Progenitor cell of endocrine pancreas (in vitro differentiated cells): ENCODE measurements around the gene TLR7. TPM values are rescaled to one million over a fixed set of nuclear protein-coding genes. Genes with fewer than 3 reads are reported as not detected.

ENCODE experiments used
- DNase-seq: peaks from one replicate; pipeline ENCODE4 v3.0.0; 2021; ENCODE audit warnings: low spot score; ENCODE audit not compliant: unreplicated experiment
- H3K27ac Mint-ChIP-seq: 2 replicates; pipeline ENCODE4 v1.8.0; 2021; ENCODE audit warnings: mild to moderate bottlenecking, moderate library complexity, mixed read lengths
- H3K27me3 Mint-ChIP-seq: 2 replicates; pipeline ENCODE4 v1.8.0; 2021; ENCODE audit warnings: mixed read lengths
- H3K36me3 Mint-ChIP-seq: 2 replicates; pipeline ENCODE4 v1.8.0; 2022; ENCODE audit warnings: mixed read lengths; ENCODE audit not compliant: insufficient read depth
- H3K4me1 Mint-ChIP-seq: 2 replicates; pipeline ENCODE4 v1.8.0; 2021; ENCODE audit warnings: low read depth, mixed read lengths
- H3K4me3 Mint-ChIP-seq: 2 replicates; pipeline ENCODE4 v1.8.0; 2021; ENCODE audit warnings: low read depth, mild to moderate bottlenecking, moderate library complexity, mixed read lengths
- H3K9me3 Mint-ChIP-seq: 2 replicates; pipeline ENCODE4 v1.8.0; 2021; ENCODE audit warnings: low read depth, mixed read lengths
- total RNA-seq: library from RNA; stranded (reverse); gene quantifications from 2 replicates; pipeline ENCODE4 v1.2.1, GENCODE V29; 2021
- TF ChIP-seq, protein P1 (sequence below): fragments of 200-600 bp; sonication (generic); IDR thresholded peaks from one replicate; pipeline ENCODE4 v1.5.0; 2021; ENCODE audit warnings: antibody characterized with exemption, mild to moderate bottlenecking; ENCODE audit not compliant: unreplicated experiment

Gene TLR7
- total RNA-seq, 1 donor from 2014 or later = 0.05 TPM

DNA sequence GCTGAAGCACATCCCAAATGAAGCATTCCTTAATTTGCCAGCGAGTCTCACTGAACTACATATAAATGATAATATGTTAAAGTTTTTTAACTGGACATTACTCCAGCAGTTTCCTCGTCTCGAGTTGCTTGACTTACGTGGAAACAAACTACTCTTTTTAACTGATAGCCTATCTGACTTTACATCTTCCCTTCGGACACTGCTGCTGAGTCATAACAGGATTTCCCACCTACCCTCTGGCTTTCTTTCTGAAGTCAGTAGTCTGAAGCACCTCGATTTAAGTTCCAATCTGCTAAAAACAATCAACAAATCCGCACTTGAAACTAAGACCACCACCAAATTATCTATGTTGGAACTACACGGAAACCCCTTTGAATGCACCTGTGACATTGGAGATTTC lies 54.1 kb downstream of the TLR7 start:
- no peak overlapping the region for H3K27ac Mint-ChIP-seq
- no peaks in the 10 kb centered on the region for H3K27me3 Mint-ChIP-seq
- no peak overlapping the region for H3K4me3 Mint-ChIP-seq
- H3K9me3 Mint-ChIP-seq = peaks cover 20% of the 10 kb centered on the region
- TF ChIP-seq, protein P1, sequence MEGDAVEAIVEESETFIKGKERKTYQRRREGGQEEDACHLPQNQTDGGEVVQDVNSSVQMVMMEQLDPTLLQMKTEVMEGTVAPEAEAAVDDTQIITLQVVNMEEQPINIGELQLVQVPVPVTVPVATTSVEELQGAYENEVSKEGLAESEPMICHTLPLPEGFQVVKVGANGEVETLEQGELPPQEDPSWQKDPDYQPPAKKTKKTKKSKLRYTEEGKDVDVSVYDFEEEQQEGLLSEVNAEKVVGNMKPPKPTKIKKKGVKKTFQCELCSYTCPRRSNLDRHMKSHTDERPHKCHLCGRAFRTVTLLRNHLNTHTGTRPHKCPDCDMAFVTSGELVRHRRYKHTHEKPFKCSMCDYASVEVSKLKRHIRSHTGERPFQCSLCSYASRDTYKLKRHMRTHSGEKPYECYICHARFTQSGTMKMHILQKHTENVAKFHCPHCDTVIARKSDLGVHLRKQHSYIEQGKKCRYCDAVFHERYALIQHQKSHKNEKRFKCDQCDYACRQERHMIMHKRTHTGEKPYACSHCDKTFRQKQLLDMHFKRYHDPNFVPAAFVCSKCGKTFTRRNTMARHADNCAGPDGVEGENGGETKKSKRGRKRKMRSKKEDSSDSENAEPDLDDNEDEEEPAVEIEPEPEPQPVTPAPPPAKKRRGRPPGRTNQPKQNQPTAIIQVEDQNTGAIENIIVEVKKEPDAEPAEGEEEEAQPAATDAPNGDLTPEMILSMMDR = no peak
- no peaks in the 10 kb centered on the region for H3K36me3 Mint-ChIP-seq
- no peaks in the 10 kb centered on the region for H3K4me1 Mint-ChIP-seq
- no peak for DNase-seq

DNA sequence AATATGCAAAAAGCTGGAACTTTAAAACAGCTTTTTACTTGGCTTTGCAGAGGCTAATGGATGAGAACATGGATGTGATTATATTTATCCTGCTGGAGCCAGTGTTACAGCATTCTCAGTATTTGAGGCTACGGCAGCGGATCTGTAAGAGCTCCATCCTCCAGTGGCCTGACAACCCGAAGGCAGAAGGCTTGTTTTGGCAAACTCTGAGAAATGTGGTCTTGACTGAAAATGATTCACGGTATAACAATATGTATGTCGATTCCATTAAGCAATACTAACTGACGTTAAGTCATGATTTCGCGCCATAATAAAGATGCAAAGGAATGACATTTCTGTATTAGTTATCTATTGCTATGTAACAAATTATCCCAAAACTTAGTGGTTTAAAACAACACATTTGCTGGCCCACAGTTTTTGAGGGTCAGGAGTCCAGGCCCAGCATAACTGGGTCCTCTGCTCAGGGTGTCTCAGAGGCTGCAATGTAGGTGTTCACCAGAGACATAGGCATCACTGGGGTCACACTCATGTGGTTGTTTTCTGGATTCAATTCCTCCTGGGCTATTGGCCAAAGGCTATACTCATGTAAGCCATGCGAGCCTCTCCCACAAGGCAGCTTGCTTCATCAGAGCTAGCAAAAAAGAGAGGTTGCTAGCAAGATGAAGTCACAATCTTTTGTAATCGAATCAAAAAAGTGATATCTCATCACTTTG lies 55.2 kb downstream of the TLR7 start:
- TF ChIP-seq, protein P1 = no peak
- no peak overlapping the region for H3K27ac Mint-ChIP-seq
- DNase-seq = no peak
- H3K4me1 Mint-ChIP-seq = no peaks in the 10 kb centered on the region
- no peaks in the 10 kb centered on the region for H3K36me3 Mint-ChIP-seq
- no peaks in the 10 kb centered on the region for H3K27me3 Mint-ChIP-seq
- no peak overlapping the region for H3K4me3 Mint-ChIP-seq
- H3K9me3 Mint-ChIP-seq = peaks cover 16% of the 10 kb centered on the region

DNA sequence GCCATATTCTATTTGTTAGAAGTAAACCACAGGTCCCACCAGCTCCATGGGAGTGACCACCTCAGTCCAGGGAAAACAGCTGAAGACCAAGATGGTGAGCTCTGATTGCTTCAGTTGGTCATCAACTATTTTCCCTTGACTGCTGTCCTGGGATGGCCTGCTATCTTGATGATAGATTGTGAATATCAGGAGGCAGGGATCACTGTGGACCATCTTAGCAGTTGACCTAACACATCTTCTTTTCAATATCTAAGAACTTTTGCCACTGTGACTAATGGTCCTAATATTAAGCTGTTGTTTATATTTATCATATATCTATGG lies 55.7 kb downstream of the TLR7 start:
- TF ChIP-seq, protein P1 = no peak
- no peaks in the 10 kb centered on the region for H3K36me3 Mint-ChIP-seq
- DNase-seq = no peak
- peaks cover 16% of the 10 kb centered on the region for H3K9me3 Mint-ChIP-seq
- H3K4me1 Mint-ChIP-seq = no peaks in the 10 kb centered on the region
- H3K4me3 Mint-ChIP-seq = no peak overlapping the region
- H3K27me3 Mint-ChIP-seq = no peaks in the 10 kb centered on the region
- H3K27ac Mint-ChIP-seq = no peak overlapping the region

DNA sequence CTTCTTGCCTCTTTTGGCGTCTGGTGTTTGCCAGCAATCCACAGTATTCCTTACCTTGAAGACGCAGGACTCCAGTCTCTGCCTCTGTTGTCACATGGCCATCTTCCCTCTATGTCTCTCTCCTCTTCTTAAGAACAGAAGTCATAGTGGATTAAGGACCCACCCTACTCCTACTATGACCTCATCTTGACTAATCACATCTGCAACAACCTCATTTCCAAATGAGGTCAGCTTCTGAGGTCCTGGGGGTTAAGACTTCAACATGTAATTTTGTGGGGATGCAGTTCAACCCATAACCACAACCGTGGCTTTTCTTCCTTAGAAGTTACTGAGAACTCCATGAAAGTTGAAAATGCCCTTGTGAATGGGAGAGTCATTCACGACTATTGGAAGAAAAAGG lies 62.8 kb downstream of the TLR7 start:
- TF ChIP-seq, protein P1 = no peak
- Mint-ChIP-seq H3K4me3 (no peak overlapping the region), H3K4me1 (no peaks in the 10 kb centered on the region), H3K27ac (no peak overlapping the region), H3K27me3 (no peaks in the 10 kb centered on the region), H3K9me3 (peaks cover 28% of the 10 kb centered on the region), H3K36me3 (no peaks in the 10 kb centered on the region)
- no peak for DNase-seq

DNA sequence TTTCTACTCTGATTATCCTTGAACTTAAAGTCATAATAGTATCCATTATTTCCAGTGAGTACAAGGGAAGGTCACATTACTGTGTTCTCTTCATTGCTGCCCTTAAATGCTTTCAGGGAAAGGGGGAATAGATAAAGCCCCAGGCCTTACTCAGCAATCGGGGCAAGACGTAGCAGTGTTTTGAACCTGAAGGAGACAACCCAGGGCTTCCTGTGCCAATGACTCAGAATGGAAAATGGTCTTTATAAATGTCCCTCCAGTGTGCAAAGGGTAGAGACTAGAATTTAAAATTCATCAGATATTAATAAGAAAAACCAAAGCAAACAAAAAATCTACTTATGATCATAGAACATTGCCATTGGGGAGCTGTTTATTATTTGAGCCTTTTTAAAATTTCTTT lies 63.3 kb downstream of the TLR7 start:
- Mint-ChIP-seq H3K27me3 (no peaks in the 10 kb centered on the region), H3K9me3 (peaks cover 26% of the 10 kb centered on the region), H3K36me3 (no peaks in the 10 kb centered on the region), H3K27ac (no peak overlapping the region), H3K4me3 (no peak overlapping the region), H3K4me1 (no peaks in the 10 kb centered on the region)
- no peak for DNase-seq
- TF ChIP-seq, protein P1 = no peak
